IMR-90 (cell line): ENCODE data around the gene BCAS1. TPM values are rescaled to one million over a fixed set of nuclear protein-coding genes. Genes with fewer than 3 reads are reported as not detected.
A peak's percentile ranks its signal among the peaks of the same experiment; 100 is the strongest.

Experiments used
- ATAC-seq: fragments of 200-7000 bp; cut with Tn5 transposase; 2 replicates; pipeline ENCODE4 v1.9.1; 2020; ENCODE audit warnings: low read depth, mild to moderate bottlenecking, moderate library complexity
- BruUV-seq: library from RNA; stranded (reverse); fragments of 400-500 nt; replicated peaks from 2 replicates; lab custom pipeline; 2021; lab: Mats Ljungman, UMichigan
- CTCF ChIA-PET: fragments of 300-600 bp; formaldehyde crosslinking; extraction: SDS; loops from one replicate; lab custom pipeline; 2021; ENCODE audit warnings: antibody characterized with exemption; lab: Yijun Ruan, JAX
- POLR2A ChIA-PET: fragments of 300-600 bp; sonication (Branson Sonifier 250); formaldehyde crosslinking; loops from one replicate; lab custom pipeline; 2022; ENCODE audit warnings: antibody characterized with exemption; ENCODE audit not compliant: unreplicated experiment; lab: Charles Lee
- DNase-seq: peaks from one replicate; pipeline ENCODE4 v3.0.0; 2013
- H2AFZ ChIP-seq: replicated peaks from 2 replicates; pipeline ENCODE3; 2013; ENCODE audit warnings: low read length, mild to moderate bottlenecking; ENCODE audit not compliant: poor library complexity
- H2AK5ac ChIP-seq: 2 replicates; pipeline ENCODE4 v1.6.1; 2013; ENCODE audit warnings: low read depth, low read length, inconsistent platforms
- H2AK9ac ChIP-seq: replicated peaks from 2 replicates; pipeline ENCODE3; 2013; ENCODE audit warnings: mild to moderate bottlenecking, low read depth, low read length, moderate library complexity; ENCODE audit not compliant: poor library complexity
- H2BK120ac ChIP-seq: 2 replicates; pipeline ENCODE4 v1.6.1; 2013; ENCODE audit warnings: low read depth, low read length, inconsistent platforms
- H2BK15ac ChIP-seq: 3 replicates; pipeline ENCODE4 v1.6.1; 2013; ENCODE audit warnings: low read depth, low read length, inconsistent platforms
- H2BK20ac ChIP-seq: 2 replicates; pipeline ENCODE4 v1.6.1; 2013; ENCODE audit warnings: low read depth, mild to moderate bottlenecking, inconsistent platforms, low read length, moderate library complexity
- H2BK5ac ChIP-seq: 2 replicates; pipeline ENCODE4 v1.6.1; 2013; ENCODE audit warnings: mild to moderate bottlenecking, low read depth, low read length, inconsistent platforms; ENCODE audit not compliant: poor library complexity, severe bottlenecking
- H3K14ac ChIP-seq: replicated peaks from 2 replicates; pipeline ENCODE4 v1.6.1; 2013; ENCODE audit warnings: low read depth, low read length, inconsistent platforms
- H3K18ac ChIP-seq: 2 replicates; pipeline ENCODE4 v1.6.1; 2013; ENCODE audit warnings: low read depth, low read length, control low read depth
- H3K23ac ChIP-seq: 2 replicates; pipeline ENCODE4 v1.6.1; 2013; ENCODE audit warnings: low read depth, low read length, inconsistent platforms
- H3K27ac ChIP-seq: 2 replicates; pipeline ENCODE4 v1.5.1; 2013; ENCODE audit warnings: mild to moderate bottlenecking, control low read depth, low read length; ENCODE audit not compliant: insufficient read depth
- H3K27me3 ChIP-seq: 2 replicates; pipeline ENCODE4 v1.6.1; 2013; ENCODE audit warnings: low read length; ENCODE audit not compliant: control insufficient read depth, insufficient read depth
- H3K36me3 ChIP-seq: 2 replicates; pipeline ENCODE4 v1.6.1; 2013; ENCODE audit warnings: low read length, mixed read lengths; ENCODE audit not compliant: control insufficient read depth, insufficient read depth
- H3K4ac ChIP-seq: 2 replicates; pipeline ENCODE4 v1.6.1; 2013; ENCODE audit warnings: low read depth, low read length, inconsistent platforms
- H3K4me1 ChIP-seq: 2 replicates; pipeline ENCODE4 v1.6.1; 2013; ENCODE audit warnings: low read length, mixed read lengths; ENCODE audit not compliant: control insufficient read depth, insufficient read depth
- H3K4me2 ChIP-seq: 2 replicates; pipeline ENCODE4 v1.6.1; 2013; ENCODE audit warnings: low read depth, mild to moderate bottlenecking, control low read depth, low read length, moderate library complexity
- H3K4me3 ChIP-seq: 2 replicates; pipeline ENCODE4 v1.5.1; 2013; ENCODE audit warnings: low read depth, mild to moderate bottlenecking, control low read depth, low read length, moderate library complexity; ENCODE audit not compliant: insufficient read depth
- H3K56ac ChIP-seq: 2 replicates; pipeline ENCODE4 v1.6.1; 2013; ENCODE audit warnings: low read length, inconsistent platforms; ENCODE audit not compliant: insufficient read depth; ENCODE audit errors: extremely low read depth
- H3K79me1 ChIP-seq, 2 experiments: 2 replicates each; pipeline ENCODE4 v1.6.1; 2013; ENCODE audit warnings: low read length in 2 of 2, inconsistent platforms in 1 of 2, low read depth in 1 of 2
- H3K9ac ChIP-seq: 2 replicates; pipeline ENCODE4 v1.6.1; 2013; ENCODE audit warnings: low read depth, low read length, control low read depth
- H3K9me1 ChIP-seq: 2 replicates; pipeline ENCODE4 v1.6.1; 2013; ENCODE audit warnings: low read length, inconsistent platforms; ENCODE audit not compliant: insufficient read depth
- H3K9me3 ChIP-seq: 2 replicates; pipeline ENCODE4 v1.6.1; 2013; ENCODE audit warnings: low read length; ENCODE audit not compliant: control insufficient read depth, insufficient read depth
- H4K20me1 ChIP-seq: 2 replicates; pipeline ENCODE4 v1.6.1; 2013; ENCODE audit warnings: low read length, inconsistent platforms; ENCODE audit not compliant: insufficient read depth
- H4K5ac ChIP-seq: 2 replicates; pipeline ENCODE4 v1.6.1; 2013; ENCODE audit warnings: mild to moderate bottlenecking, low read depth, low read length, control low read depth
- H4K8ac ChIP-seq, 2 experiments: 2 replicates each; pipeline ENCODE4 v1.6.1; 2013; ENCODE audit warnings: low read depth in 2 of 2, low read length in 2 of 2, control low read depth in 1 of 2, inconsistent platforms in 1 of 2
- H4K91ac ChIP-seq: 2 replicates; pipeline ENCODE4 v1.6.1; 2013; ENCODE audit warnings: low read depth, low read length, inconsistent platforms; ENCODE audit not compliant: insufficient read depth
- BHLHE40 ChIP-seq: fragments of 150-350 bp; IDR thresholded peaks from 2 replicates; pipeline ENCODE4 v1.6.1; 2016; ENCODE audit warnings: mild to moderate bottlenecking, low read depth, low read length
- CHD1 ChIP-seq: IDR thresholded peaks from 2 replicates; pipeline ENCODE4 v1.6.1; 2012; ENCODE audit warnings: low read depth, low read length, improper control_type of control experiment
- ELK1 ChIP-seq: fragments of 150-350 bp; IDR thresholded peaks from 2 replicates; pipeline ENCODE4 v1.6.1; 2016; ENCODE audit warnings: low read depth, mild to moderate bottlenecking, low read length, moderate library complexity, borderline replicate concordance
- FOS ChIP-seq: fragments of 150-350 bp; IDR thresholded peaks from 2 replicates; pipeline ENCODE4 v1.6.1; 2016; ENCODE audit warnings: low read depth, low read length
- MXI1 ChIP-seq: IDR thresholded peaks from 2 replicates; pipeline ENCODE4 v1.6.1; 2012; ENCODE audit warnings: low read depth, mild to moderate bottlenecking, low read length, moderate library complexity, borderline replicate concordance
- NFE2L2 ChIP-seq: fragments of 150-350 bp; IDR thresholded peaks from 2 replicates; pipeline ENCODE4 v1.6.1; 2016; ENCODE audit warnings: low read depth, mild to moderate bottlenecking, low read length
- RFX5 ChIP-seq: IDR thresholded peaks from 2 replicates; pipeline ENCODE4 v1.8.0; 2012; ENCODE audit warnings: low read depth, mild to moderate bottlenecking, low read length, moderate library complexity
- WGBS, 2 experiments: methylation state at CpG; one replicate each; pipeline versions ENCODE4 v1.1.5 to v1.1.7; 2013; ENCODE audit warnings: missing lambda C conversion rate in 2 of 2; ENCODE audit not compliant: insufficient read length in 1 of 2; ENCODE audit errors: extremely low coverage in 2 of 2; 5-methylcytosine and 5-hydroxymethylcytosine counted together
- dilution Hi-C: fragments of 300-500 bp; cut with HindIII; formaldehyde crosslinking; loops from one replicate; pipeline ENCODE4 v1.14.3; 2018; ENCODE audit warnings: low sequenced_read_pairs; ENCODE audit not compliant: unreplicated experiment
- in situ Hi-C: fragments of 300-500 bp; cut with MboI; formaldehyde crosslinking; loops from 3 replicates; pipeline ENCODE4 v1.14.3; 2019; ENCODE audit warnings: low sequenced_read_pairs, inconsistent platforms, mixed read lengths
- intact Hi-C: fragments of 100-400 bp; cut with micrococcal nuclease; formaldehyde crosslinking; loops from 2 replicates; pipeline ENCODE4 v1.10.0; 2022
- polyA plus RNA-seq, 3 experiments: library from polyadenylated mRNA; depleted of rRNA; stranded (reverse); fragments of >200 nt; gene quantifications; 2 replicates each; pipeline ENCODE4 v1.2.3, GENCODE V29; 2012; ENCODE audit warnings: low replicate concordance in 1 of 3
- total RNA-seq: library from RNA; depleted of rRNA; stranded (reverse); fragments of >200 nt; gene quantifications from 2 replicates; pipeline ENCODE4 v1.2.3, GENCODE V29; 2012

Gene BCAS1
- total and polyA plus RNA-seq, 2 of the 4 experiments (the other 2 are of a cell fraction), result under 0.01 TPM; not detected in 1

GRCh38 chr20:54114109-54114508 lies 43.7 kb upstream of the BCAS1 start:
- BruUV-seq, result no TSS peak
- Histone ChIP-seq H2AFZ (no peak overlapping the region), H3K9me3 (no peaks in the 10 kb centered on the region), H3K36me3 (no peaks in the 10 kb centered on the region), H2AK5ac (no peak overlapping the region; the same call in 1 of the 2 replicates), H3K27me3 (no peaks in the 10 kb centered on the region), H3K4me1 (peaks cover 8% of the 10 kb centered on the region; the same call in 1 of the 2 replicates), H4K5ac (no peak overlapping the region; the same call in 1 of the 2 replicates), H4K8ac (no peak overlapping the region), H2BK20ac (no peak overlapping the region), H4K20me1 (no peaks in the 10 kb centered on the region), H2AK9ac (no peak overlapping the region), H2BK120ac (no peak overlapping the region), H3K9me1 (no peaks in the 10 kb centered on the region), H2BK15ac (no peak overlapping the region; the same call in 2 of the 3 replicates), H3K4me2 (no peak overlapping the region), H3K27ac (no peak overlapping the region), H3K79me1 (no peaks in the 10 kb centered on the region), H3K9ac (no peak overlapping the region), H3K56ac (no peak overlapping the region), H3K4me3 (no peak overlapping the region), H3K23ac (no peak overlapping the region), H3K14ac (no peak overlapping the region), H3K4ac (no peak overlapping the region), H2BK5ac (no peak overlapping the region), H3K18ac (peak overlapping the region; percentile 47; the same call in 1 of the 2 replicates), H4K91ac (no peak overlapping the region)
- intact Hi-C loops, result no loop called here
- ATAC-seq (no peak), DNase-seq (no peak)
- POLR2A ChIA-PET, result no interaction called here
- dilution Hi-C loops, result no loop called here
- CTCF ChIA-PET, result no interaction called here
- TF ChIP-seq RFX5 (no peak), NFE2L2 (no peak), BHLHE40 (no peak), MXI1 (no peak), ELK1 (no peak), CHD1 (no peak), FOS (no peak)
- WGBS, 2 experiments, result 68% methylated on average over 2 of the region's 2 CpGs; no CpG with 5 or more reads in 1 of the 2 experiments
- in situ Hi-C loops, result no loop called here
